SK-MEL-5 (cell line): ENCODE results near the gene CX3CR1. TPM values are rescaled to one million over a fixed set of nuclear protein-coding genes. Genes with fewer than 3 reads are reported as not detected.

Source experiments
- DNase-seq: peaks from one replicate; pipeline ENCODE4 v3.0.0-alpha.2; 2016; ENCODE audit warnings: low read depth, low spot score
- in situ Hi-C: cut with HindIII; loops from 2 replicates; pipeline ENCODE4 v1.10.0; 2016; ENCODE audit warnings: low sequenced_read_pairs, high pct_unique_total_duplicates, low pct_unique_long_range_greater_than_20kb
- total RNA-seq: library from RNA; depleted of rRNA; stranded (reverse); fragments of >200 nt; shearing (Covaris generic); gene quantifications from 2 replicates; pipeline ENCODE4 v1.2.3, GENCODE V29; 2014; rRNA removed

CX3CR1 gene
- total RNA-seq, 1 experiment from 2014 or later, result not detected

DNA sequence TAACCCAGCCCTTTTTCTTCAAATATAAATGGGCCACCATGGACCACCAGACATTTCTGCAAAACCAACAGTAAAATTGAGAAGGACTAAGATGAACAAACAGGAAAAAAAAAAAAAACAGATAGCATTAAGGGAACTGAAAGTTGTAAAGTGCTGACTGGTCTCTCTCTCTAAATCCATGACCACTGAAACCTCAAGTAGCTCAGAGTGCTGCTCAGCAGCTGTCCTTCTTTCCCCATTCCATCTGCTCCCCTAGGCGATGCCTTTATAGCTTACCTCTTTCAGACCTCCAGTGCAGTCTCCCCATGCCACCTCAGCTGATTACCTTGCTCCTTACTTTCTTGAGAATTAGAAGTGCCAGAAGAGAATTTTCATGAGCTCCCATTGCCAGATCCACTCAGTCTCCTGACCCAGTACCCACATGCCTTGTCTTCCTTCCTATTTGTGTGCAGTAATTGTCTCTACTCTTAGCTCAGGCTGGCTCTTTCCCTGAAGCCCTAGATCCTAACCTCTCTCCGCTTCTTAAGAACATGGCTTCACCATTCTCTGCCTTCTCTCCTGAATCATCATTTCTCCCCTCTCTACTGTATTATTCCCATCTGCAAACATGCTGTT is 63.6 kb downstream of the CX3CR1 start:
- no peak for DNase-seq
- in situ Hi-C loops, result no loop called here

GRCh38 chr3:39213613-39214012 is 66.2 kb downstream of the CX3CR1 start:
- DNase-seq, result no peak
- in situ Hi-C loops, result no loop called here

Other genes starting within 250 kb of the CX3CR1 start
- not detected in 2 replicates for gene SCN11A, start 228.1 kb downstream of the CX3CR1 start, total RNA-seq
- gene WDR48, start 228.0 kb downstream of the CX3CR1 start, total RNA-seq, result 31.0 and 33.7 TPM in 2 replicates
- 56.8 and 58.2 TPM in 2 replicates for gene GORASP1, start 172.4 kb downstream of the CX3CR1 start, total RNA-seq
- 0.95 and 1.7 TPM in 2 replicates for gene TTC21A, start 172.4 kb downstream of the CX3CR1 start, total RNA-seq
- 4.2 and 5.2 TPM in 2 replicates for gene CSRNP1, start 126.4 kb downstream of the CX3CR1 start, total RNA-seq
- gene XIRP1, start 87.4 kb downstream of the CX3CR1 start, total RNA-seq, result 0.03 TPM in 1 of 2 replicates, not detected in the other
- not detected in 2 replicates for gene CCR8, start 49.7 kb upstream of the CX3CR1 start, total RNA-seq
- gene SLC25A38, start 103.3 kb upstream of the CX3CR1 start, total RNA-seq, result 17.7 and 22.7 TPM in 2 replicates
- gene RPSA, start 126.7 kb upstream of the CX3CR1 start, total RNA-seq, result 1,987 and 2,436 TPM in 2 replicates
- gene MOBP, start 187.6 kb upstream of the CX3CR1 start, total RNA-seq, result not detected in 2 replicates